Measurements from ENCODE around the gene GSTA4. TPM values are rescaled to one million over a fixed set of nuclear protein-coding genes. Genes with fewer than 3 reads are reported as not detected.

The GSTA4 gene
- total RNA-seq, 1 experiment from 2014 or later = 25.1 TPM

GRCh38 chr6:52933778-52934177 lies 61.3 kb downstream of the GSTA4 start:
- no peaks in the 10 kb centered on the region for H3K36me3 ChIP-seq (replicated peaks; ENCODE audit: control insufficient read depth, insufficient read depth, low read length)
- H3K4me3 ChIP-seq (ENCODE audit: insufficient read depth, low read depth, low read length) = no peak overlapping the region
- no peaks in the 10 kb centered on the region for H3K27me3 ChIP-seq (ENCODE audit: control insufficient read depth, insufficient read depth, low read length)
- no peak for DNase-seq

GRCh38 chr6:52931351-52931750 lies 63.7 kb downstream of the GSTA4 start:
- Histone ChIP-seq H3K36me3 (replicated peaks; ENCODE audit: control insufficient read depth, insufficient read depth, low read length) (no peaks in the 10 kb centered on the region), H3K27me3 (ENCODE audit: control insufficient read depth, insufficient read depth, low read length) (no peaks in the 10 kb centered on the region), H3K4me3 (ENCODE audit: insufficient read depth, low read depth, low read length) (no peak overlapping the region)
- DNase-seq = peak; percentile 38

DNA sequence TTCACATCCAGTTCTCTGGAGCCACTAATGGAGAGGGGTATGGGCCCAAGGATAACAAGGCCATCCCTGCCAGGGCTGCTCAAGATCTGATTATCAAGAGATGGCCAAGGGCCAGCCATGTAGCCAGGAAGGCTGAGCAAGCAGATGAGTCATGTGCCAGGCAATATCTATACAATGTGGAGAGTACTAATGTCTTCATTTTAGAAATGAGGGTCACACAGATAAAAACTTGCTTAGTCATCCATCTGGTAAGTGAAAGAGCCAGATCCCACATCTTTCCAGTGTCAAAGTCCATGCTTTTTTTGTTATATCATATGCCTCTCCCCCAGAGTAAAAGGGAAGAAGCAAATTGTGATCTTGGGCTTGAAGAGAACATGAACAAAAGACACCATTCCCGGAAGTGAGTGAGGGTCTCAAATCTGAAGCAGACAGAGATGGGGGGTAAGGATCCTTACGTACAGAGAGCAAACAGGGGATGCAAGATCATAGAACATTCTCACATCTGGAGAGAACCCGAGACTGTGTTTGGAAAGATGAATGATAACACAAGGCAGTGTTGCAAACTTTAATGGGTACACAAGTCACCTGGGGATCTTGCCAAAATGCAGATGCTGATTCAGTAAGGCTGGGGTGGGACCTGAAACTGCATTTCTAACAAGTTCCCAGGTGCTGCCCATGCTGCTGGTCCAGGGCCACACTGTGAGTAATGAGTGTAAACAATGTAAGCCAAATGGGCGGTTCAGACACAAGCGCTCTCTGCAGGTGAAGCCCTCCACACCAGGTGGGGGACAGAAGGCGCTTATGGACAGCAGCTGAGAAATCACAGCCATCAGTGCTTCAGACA lies 65.5 kb downstream of the GSTA4 start:
- no peak for DNase-seq
- Histone ChIP-seq H3K4me3 (ENCODE audit: insufficient read depth, low read depth, low read length) (no peak overlapping the region), H3K36me3 (replicated peaks; ENCODE audit: control insufficient read depth, insufficient read depth, low read length) (no peaks in the 10 kb centered on the region), H3K27me3 (ENCODE audit: control insufficient read depth, insufficient read depth, low read length) (no peaks in the 10 kb centered on the region)

Other genes starting within 250 kb of the GSTA4 start
- gene GSTA2, start 231.8 kb downstream of the GSTA4 start, total RNA-seq (2014; rRNA removed; shearing (Covaris generic)) = not detected in 2 replicates
- gene GSTA1, start 191.5 kb downstream of the GSTA4 start, total RNA-seq (2014; rRNA removed; shearing (Covaris generic)) = 0.70 and 0.94 TPM in 2 replicates
- not detected in 2 replicates for gene GSTA5, start 154.5 kb downstream of the GSTA4 start, total RNA-seq (2014; rRNA removed; shearing (Covaris generic))
- gene GSTA3, start 85.6 kb downstream of the GSTA4 start, total RNA-seq (2014; rRNA removed; shearing (Covaris generic)) = not detected in 2 replicates
- gene CILK1, start 66.5 kb upstream of the GSTA4 start, total RNA-seq (2014; rRNA removed; shearing (Covaris generic)) = 6.5 and 9.0 TPM in 2 replicates
- 21.8 and 22.7 TPM in 2 replicates for gene FBXO9, start 70.1 kb upstream of the GSTA4 start, total RNA-seq (2014; rRNA removed; shearing (Covaris generic))
- gene GCM1, start 153.6 kb upstream of the GSTA4 start, total RNA-seq (2014; rRNA removed; shearing (Covaris generic)) = not detected in 2 replicates

Data from H7 (cell line).